DOHH2 (cell line): ENCODE measurements around the gene FAM53B.

Experiments
- H3F3A ChIP-seq: fragments of 200-600 bp; sonication (generic), shearing (Covaris generic); 2 replicates; pipeline ENCODE4 v1.6.0; 2016; ENCODE audit warnings: antibody characterized with exemption, mild to moderate bottlenecking; ENCODE audit not compliant: control insufficient read depth, insufficient read depth
- H3K27ac ChIP-seq: fragments of 200-600 bp; sonication (generic); 2 replicates; pipeline ENCODE4 v1.5.1; 2014; ENCODE audit warnings: low read depth, mild to moderate bottlenecking, low read length, moderate library complexity
- H3K27me3 ChIP-seq: fragments of 200-600 bp; sonication (generic); 2 replicates; pipeline ENCODE4 v1.6.1; 2014; ENCODE audit warnings: mild to moderate bottlenecking, low read length, mixed read lengths; ENCODE audit not compliant: control insufficient read depth
- H3K36me3 ChIP-seq: fragments of 200-600 bp; sonication (generic); 2 replicates; pipeline ENCODE4 v1.6.1; 2014; ENCODE audit warnings: mild to moderate bottlenecking, low read length, moderate library complexity, mixed read lengths; ENCODE audit not compliant: control insufficient read depth
- H3K4me1 ChIP-seq: fragments of 200-600 bp; sonication (generic); 2 replicates; pipeline ENCODE4 v1.6.1; 2014; ENCODE audit warnings: mild to moderate bottlenecking, low read length, mixed read lengths; ENCODE audit not compliant: control insufficient read depth
- H3K4me2 ChIP-seq: fragments of 200-600 bp; sonication (generic); 2 replicates; pipeline ENCODE4 v1.6.0; 2014; ENCODE audit warnings: mild to moderate bottlenecking, low read length, moderate library complexity
- H3K4me3 ChIP-seq: fragments of 200-600 bp; sonication (generic); 2 replicates; pipeline ENCODE4 v1.5.1; 2014; ENCODE audit warnings: mild to moderate bottlenecking, low read length, mixed read lengths
- H3K79me2 ChIP-seq: fragments of 200-600 bp; sonication (generic); 2 replicates; pipeline ENCODE4 v1.6.1; 2014; ENCODE audit warnings: mild to moderate bottlenecking, low read length, mixed read lengths; ENCODE audit not compliant: control insufficient read depth
- H3K9me2 ChIP-seq: fragments of 200-600 bp; sonication (generic); replicated peaks from 2 replicates; pipeline ENCODE4 v1.6.1; 2014; ENCODE audit warnings: mild to moderate bottlenecking, low read length, mixed read lengths; ENCODE audit not compliant: control insufficient read depth
- H3K9me3 ChIP-seq: fragments of 200-600 bp; sonication (generic); 2 replicates; pipeline ENCODE4 v1.6.1; 2014; ENCODE audit warnings: antibody characterized with exemption, low read length, mixed read lengths; ENCODE audit not compliant: control insufficient read depth, insufficient read depth
- H4K20me1 ChIP-seq: fragments of 200-600 bp; sonication (generic); 2 replicates; pipeline ENCODE4 v1.6.0; 2014; ENCODE audit warnings: low read depth, mild to moderate bottlenecking, antibody characterized with exemption, low read length, moderate library complexity; ENCODE audit not compliant: control insufficient read depth, insufficient read depth
- EZH2phosphoT487 ChIP-seq: fragments of 200-600 bp; sonication (generic); IDR thresholded peaks from 2 replicates; pipeline ENCODE4 v1.6.1; 2017; ENCODE audit warnings: borderline replicate concordance, mild to moderate bottlenecking, antibody characterized with exemption, low read length, moderate library complexity, mixed read lengths
- TF ChIP-seq, protein P1 (sequence below): fragments of 200-600 bp; sonication (generic); IDR thresholded peaks from one replicate; pipeline ENCODE4 v1.5.1; 2014; ENCODE audit warnings: antibody characterized with exemption, mild to moderate bottlenecking, low read depth, low read length; ENCODE audit not compliant: poor library complexity, severe bottlenecking

Gene FAM53B

DNA sequence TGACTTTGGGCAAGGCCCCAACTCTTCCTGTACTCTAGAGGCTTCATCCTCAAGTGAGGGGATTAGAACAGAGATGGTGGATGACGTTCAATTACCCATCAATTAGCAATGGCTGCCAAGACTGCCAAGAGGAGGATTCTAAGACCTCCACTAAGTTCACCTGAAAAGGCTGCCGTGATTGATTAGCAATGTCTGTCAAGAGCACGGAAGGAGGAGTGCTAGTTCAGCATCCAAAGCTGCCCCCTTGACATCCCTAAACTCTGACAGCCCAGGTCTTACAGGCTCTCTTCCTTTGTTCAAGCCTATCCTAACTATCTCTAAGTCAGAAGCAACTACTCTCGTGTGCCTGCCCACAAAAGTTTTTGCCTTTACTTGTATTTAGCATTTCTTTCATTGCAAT lies 68.4 kb downstream of the FAM53B start:
- Histone ChIP-seq H3K79me2 (peaks cover 94% of the 10 kb centered on the region), H3K9me3 (no peaks in the 10 kb centered on the region), H3K9me2 (no peaks in the 10 kb centered on the region), H3K27ac (no peak overlapping the region), H3K4me2 (no peak overlapping the region), H3K27me3 (no peaks in the 10 kb centered on the region), H4K20me1 (peaks cover 2% of the 10 kb centered on the region; the same call in 1 of the 2 replicates), H3K4me3 (no peak overlapping the region), H3K4me1 (no peaks in the 10 kb centered on the region), H3F3A (no peaks in the 10 kb centered on the region), H3K36me3 (peaks cover 54% of the 10 kb centered on the region)
- TF ChIP-seq, protein P1, sequence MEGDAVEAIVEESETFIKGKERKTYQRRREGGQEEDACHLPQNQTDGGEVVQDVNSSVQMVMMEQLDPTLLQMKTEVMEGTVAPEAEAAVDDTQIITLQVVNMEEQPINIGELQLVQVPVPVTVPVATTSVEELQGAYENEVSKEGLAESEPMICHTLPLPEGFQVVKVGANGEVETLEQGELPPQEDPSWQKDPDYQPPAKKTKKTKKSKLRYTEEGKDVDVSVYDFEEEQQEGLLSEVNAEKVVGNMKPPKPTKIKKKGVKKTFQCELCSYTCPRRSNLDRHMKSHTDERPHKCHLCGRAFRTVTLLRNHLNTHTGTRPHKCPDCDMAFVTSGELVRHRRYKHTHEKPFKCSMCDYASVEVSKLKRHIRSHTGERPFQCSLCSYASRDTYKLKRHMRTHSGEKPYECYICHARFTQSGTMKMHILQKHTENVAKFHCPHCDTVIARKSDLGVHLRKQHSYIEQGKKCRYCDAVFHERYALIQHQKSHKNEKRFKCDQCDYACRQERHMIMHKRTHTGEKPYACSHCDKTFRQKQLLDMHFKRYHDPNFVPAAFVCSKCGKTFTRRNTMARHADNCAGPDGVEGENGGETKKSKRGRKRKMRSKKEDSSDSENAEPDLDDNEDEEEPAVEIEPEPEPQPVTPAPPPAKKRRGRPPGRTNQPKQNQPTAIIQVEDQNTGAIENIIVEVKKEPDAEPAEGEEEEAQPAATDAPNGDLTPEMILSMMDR = no peak
- TF ChIP-seq EZH2phosphoT487 = no peak

DNA sequence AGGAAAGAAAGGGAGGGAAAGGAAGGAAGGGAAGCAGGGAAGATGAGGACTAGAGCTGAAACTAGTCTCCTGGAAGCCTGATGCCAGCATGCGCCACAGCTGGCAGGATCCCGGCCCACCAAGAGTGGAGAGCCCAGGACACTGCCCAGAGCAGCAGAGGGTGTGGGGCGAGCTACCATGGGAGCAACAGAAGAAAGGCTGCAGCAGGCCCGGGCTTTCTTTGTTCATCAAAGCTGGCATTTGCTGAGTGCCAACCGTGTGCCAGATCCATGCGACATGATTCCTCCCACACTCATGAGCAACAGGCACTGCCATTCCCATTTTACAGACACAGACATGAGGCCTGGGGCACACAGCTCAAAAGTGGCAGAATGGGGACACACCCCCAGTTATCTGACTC lies 68.9 kb downstream of the FAM53B start:
- no peak overlapping the region for H3K27ac ChIP-seq
- no peak for TF ChIP-seq EZH2phosphoT487
- TF ChIP-seq, protein P1 = no peak

DNA sequence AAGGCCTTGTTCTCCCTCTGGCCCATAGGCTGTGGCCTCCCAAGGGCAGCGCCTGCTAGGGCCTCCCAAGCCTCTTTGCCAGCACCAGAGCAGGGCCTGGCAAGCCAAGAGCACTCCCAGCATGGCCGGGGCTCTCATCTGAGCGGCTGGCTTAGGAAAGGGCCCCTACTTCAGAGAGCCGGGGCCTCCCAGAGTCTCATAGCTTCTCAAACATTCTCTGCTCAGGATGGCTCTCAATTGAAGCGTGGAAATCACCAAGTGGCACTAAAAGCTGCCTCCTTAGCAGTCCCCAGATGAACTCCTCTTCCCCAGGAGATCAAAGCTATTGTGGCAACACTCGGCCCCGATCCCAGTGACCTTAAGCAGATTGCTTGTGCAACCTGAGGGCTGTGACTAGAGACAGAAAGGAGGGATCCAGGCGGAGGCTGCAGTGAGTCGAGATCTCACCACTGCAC lies 69.4 kb downstream of the FAM53B start:
- Histone ChIP-seq H3K79me2 (peaks cover 91% of the 10 kb centered on the region), H3K9me2 (no peaks in the 10 kb centered on the region), H3F3A (no peaks in the 10 kb centered on the region), H3K27ac (no peak overlapping the region), H3K36me3 (peaks cover 48% of the 10 kb centered on the region), H3K27me3 (no peaks in the 10 kb centered on the region), H3K9me3 (no peaks in the 10 kb centered on the region), H4K20me1 (peaks cover 2% of the 10 kb centered on the region; the same call in 1 of the 2 replicates), H3K4me2 (no peak overlapping the region), H3K4me3 (no peak overlapping the region), H3K4me1 (no peaks in the 10 kb centered on the region)
- no peak for TF ChIP-seq EZH2phosphoT487

More for the DNA sequence above, 68.9 kb downstream of the FAM53B start:
- Histone ChIP-seq H3K9me2 (no peaks in the 10 kb centered on the region), H3K4me1 (no peaks in the 10 kb centered on the region), H3F3A (no peaks in the 10 kb centered on the region), H3K4me2 (no peak overlapping the region), H3K9me3 (no peaks in the 10 kb centered on the region), H3K36me3 (peaks cover 52% of the 10 kb centered on the region), H3K27me3 (no peaks in the 10 kb centered on the region), H3K79me2 (peaks cover 93% of the 10 kb centered on the region), H4K20me1 (peaks cover 2% of the 10 kb centered on the region; the same call in 1 of the 2 replicates), H3K4me3 (no peak overlapping the region)

DNA sequence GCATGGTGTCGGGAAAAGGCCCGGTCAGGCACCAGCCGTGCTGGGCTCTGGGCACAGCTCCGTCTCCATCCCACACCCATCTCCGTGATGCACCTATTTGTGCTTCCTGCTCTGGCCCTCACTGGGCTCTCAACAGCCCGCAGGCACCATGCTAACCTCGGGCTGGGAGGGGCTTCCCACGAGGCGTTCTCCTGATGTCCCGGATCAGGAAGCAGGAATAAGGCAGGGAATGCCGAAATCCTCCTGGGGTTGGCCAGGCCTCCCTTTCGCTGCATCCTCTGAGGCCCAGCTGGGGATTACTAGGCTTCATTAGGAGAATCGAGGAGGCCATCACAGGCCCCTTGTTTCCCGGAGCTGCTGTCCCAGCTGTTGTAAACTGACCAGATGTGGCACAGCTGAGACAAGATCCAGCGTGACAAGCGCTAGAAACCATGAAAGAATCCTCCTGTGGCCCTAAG lies 72.0 kb downstream of the FAM53B start:
- Histone ChIP-seq H3K4me3 (no peak overlapping the region), H3K36me3 (peaks cover 28% of the 10 kb centered on the region), H3F3A (no peaks in the 10 kb centered on the region), H3K4me1 (no peaks in the 10 kb centered on the region), H4K20me1 (peaks cover 2% of the 10 kb centered on the region; the same call in 1 of the 2 replicates), H3K27ac (no peak overlapping the region), H3K79me2 (peaks cover 80% of the 10 kb centered on the region), H3K9me2 (no peaks in the 10 kb centered on the region), H3K27me3 (no peaks in the 10 kb centered on the region), H3K9me3 (no peaks in the 10 kb centered on the region), H3K4me2 (no peak overlapping the region)
- TF ChIP-seq, protein P1 = no peak
- no peak for TF ChIP-seq EZH2phosphoT487
